Loucy (cell line): ENCODE results near the gene PCID2.

Experiments used
- H2AFZ ChIP-seq: fragments of 200-600 bp; sonication (generic); 2 replicates; pipeline ENCODE4 v1.6.0; 2016; ENCODE audit warnings: antibody characterized with exemption, mild to moderate bottlenecking, low read length, moderate library complexity
- H3F3A ChIP-seq: fragments of 200-600 bp; 2 replicates; pipeline ENCODE4 v1.6.0; 2016; ENCODE audit warnings: antibody characterized with exemption, low read depth, mild to moderate bottlenecking
- H3K27me3 ChIP-seq: fragments of 200-600 bp; sonication (generic); 2 replicates; pipeline ENCODE4 v1.6.1; 2014; ENCODE audit warnings: low read length, mild to moderate bottlenecking; ENCODE audit not compliant: insufficient read depth, poor library complexity, severe bottlenecking
- H3K36me3 ChIP-seq: fragments of 200-600 bp; sonication (generic); 2 replicates; pipeline ENCODE4 v1.6.1; 2016; ENCODE audit warnings: low read length; ENCODE audit not compliant: insufficient read depth
- H3K4me1 ChIP-seq: fragments of 200-600 bp; sonication (generic); 2 replicates; pipeline ENCODE4 v1.5.1; 2014; ENCODE audit warnings: low read length, mild to moderate bottlenecking; ENCODE audit not compliant: insufficient read depth, poor library complexity, severe bottlenecking
- H3K4me2 ChIP-seq: fragments of 200-600 bp; sonication (generic); 2 replicates; pipeline ENCODE4 v1.6.0; 2014; ENCODE audit warnings: antibody characterized with exemption, low read length, low read depth, mild to moderate bottlenecking; ENCODE audit not compliant: poor library complexity, severe bottlenecking
- H3K4me3 ChIP-seq: fragments of 200-600 bp; sonication (generic); 2 replicates; pipeline ENCODE4 v1.5.1; 2014; ENCODE audit warnings: low read length, mild to moderate bottlenecking, mixed read lengths; ENCODE audit not compliant: poor library complexity, severe bottlenecking
- H3K79me2 ChIP-seq: fragments of 200-600 bp; sonication (generic); 2 replicates; pipeline ENCODE4 v1.6.1; 2014; ENCODE audit warnings: low read length; ENCODE audit not compliant: insufficient read depth
- H3K9ac ChIP-seq: fragments of 200-600 bp; sonication (generic); 2 replicates; pipeline ENCODE4 v1.6.0; 2014; ENCODE audit warnings: mild to moderate bottlenecking, low read depth, low read length, moderate library complexity; ENCODE audit not compliant: poor library complexity, severe bottlenecking
- H3K9me2 ChIP-seq: fragments of 200-600 bp; sonication (generic); replicated peaks from 2 replicates; pipeline ENCODE4 v1.6.1; 2016; ENCODE audit warnings: low read depth, low read length, mixed read lengths
- H3K9me3 ChIP-seq: fragments of 200-600 bp; sonication (generic); 2 replicates; pipeline ENCODE4 v1.6.1; 2014; ENCODE audit warnings: mild to moderate bottlenecking, antibody characterized with exemption, low read length, low read depth; ENCODE audit not compliant: insufficient read depth
- H4K20me1 ChIP-seq: fragments of 200-600 bp; sonication (generic); 2 replicates; pipeline ENCODE4 v1.6.0; 2014; ENCODE audit warnings: antibody characterized with exemption, low read length, mild to moderate bottlenecking; ENCODE audit not compliant: insufficient read depth, poor library complexity, severe bottlenecking
- EZH2phosphoT487 ChIP-seq: fragments of 200-600 bp; IDR thresholded peaks from 2 replicates; pipeline ENCODE4 v1.6.1; 2018; ENCODE audit warnings: antibody characterized with exemption, mild to moderate bottlenecking, moderate library complexity, borderline replicate concordance
- TF ChIP-seq, protein P1 (sequence below): fragments of 200-600 bp; sonication (generic); conservative IDR thresholded peaks from 2 replicates; pipeline ENCODE4 v1.5.1; 2014; ENCODE audit warnings: mild to moderate bottlenecking, antibody characterized with exemption, low read length

Gene PCID2

DNA sequence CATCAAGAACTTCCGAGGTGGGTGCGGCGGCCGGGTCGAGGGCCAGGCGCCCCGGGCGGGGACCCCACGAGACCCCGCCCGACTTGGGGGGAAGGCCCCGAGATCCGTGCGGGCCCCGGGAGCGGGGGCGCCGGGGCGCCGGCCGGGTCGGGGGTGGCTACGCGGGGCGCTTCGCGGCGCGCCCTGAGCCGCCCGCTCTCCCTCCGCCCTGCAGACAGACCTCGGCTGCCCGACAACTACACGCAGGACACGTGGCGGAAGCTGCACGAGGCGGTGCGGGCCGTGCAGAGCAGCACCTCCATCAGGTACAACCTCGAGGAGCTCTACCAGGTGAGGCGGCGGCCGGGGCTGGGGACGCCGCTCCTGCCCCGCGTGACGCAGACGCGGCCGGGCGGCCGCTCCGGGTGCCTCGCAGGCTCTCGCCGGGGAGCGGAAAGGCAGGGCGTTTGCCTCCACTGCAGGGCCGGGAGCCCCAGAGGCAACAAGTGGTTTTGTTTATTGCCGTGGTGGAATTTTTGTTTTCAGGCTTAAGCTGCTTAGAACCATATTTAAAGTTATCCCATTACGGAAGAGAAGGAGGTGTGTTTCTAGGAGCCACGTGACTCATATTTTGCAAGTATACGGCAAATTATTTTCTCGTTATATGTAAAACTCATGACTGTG is 1.4 kb upstream of the PCID2 start:
- Histone ChIP-seq H3F3A (no peaks in the 10 kb centered on the region), H3K79me2 (peaks cover 87% of the 10 kb centered on the region), H3K4me1 (peaks cover 74% of the 10 kb centered on the region), H3K9ac (peak overlapping the region; percentile 95), H3K4me3 (peak overlapping the region; percentile 96), H3K9me3 (no peaks in the 10 kb centered on the region), H3K4me2 (peak overlapping the region; percentile 86), H3K9me2 (no peaks in the 10 kb centered on the region), H4K20me1 (peaks cover 77% of the 10 kb centered on the region), H3K27me3 (no peaks in the 10 kb centered on the region), H3K36me3 (no peaks in the 10 kb centered on the region), H2AFZ (peak overlapping the region; percentile 65; the same call in 1 of the 2 replicates)
- TF ChIP-seq, protein P1, sequence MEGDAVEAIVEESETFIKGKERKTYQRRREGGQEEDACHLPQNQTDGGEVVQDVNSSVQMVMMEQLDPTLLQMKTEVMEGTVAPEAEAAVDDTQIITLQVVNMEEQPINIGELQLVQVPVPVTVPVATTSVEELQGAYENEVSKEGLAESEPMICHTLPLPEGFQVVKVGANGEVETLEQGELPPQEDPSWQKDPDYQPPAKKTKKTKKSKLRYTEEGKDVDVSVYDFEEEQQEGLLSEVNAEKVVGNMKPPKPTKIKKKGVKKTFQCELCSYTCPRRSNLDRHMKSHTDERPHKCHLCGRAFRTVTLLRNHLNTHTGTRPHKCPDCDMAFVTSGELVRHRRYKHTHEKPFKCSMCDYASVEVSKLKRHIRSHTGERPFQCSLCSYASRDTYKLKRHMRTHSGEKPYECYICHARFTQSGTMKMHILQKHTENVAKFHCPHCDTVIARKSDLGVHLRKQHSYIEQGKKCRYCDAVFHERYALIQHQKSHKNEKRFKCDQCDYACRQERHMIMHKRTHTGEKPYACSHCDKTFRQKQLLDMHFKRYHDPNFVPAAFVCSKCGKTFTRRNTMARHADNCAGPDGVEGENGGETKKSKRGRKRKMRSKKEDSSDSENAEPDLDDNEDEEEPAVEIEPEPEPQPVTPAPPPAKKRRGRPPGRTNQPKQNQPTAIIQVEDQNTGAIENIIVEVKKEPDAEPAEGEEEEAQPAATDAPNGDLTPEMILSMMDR: no peak
- TF ChIP-seq EZH2phosphoT487: no peak

DNA sequence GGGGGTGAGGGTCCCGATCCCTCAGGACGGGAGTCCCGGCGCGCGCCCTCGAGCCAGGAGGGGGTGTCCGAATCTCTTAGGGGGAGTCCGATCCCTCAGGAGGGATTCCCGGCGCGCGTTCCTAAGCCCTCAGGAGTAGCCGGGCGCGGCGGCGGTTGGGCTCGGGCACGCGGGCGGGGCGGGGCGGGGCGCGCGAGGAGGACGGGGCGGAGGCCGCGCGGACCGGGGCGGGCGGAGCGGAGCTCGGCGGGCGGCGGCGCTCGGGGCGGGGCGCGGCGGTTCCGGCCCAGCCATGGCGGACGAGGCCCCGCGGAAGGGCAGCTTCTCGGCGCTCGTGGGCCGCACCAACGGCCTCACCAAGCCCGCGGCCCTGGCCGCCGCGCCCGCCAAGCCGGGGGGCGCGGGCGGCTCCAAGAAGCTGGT is 878 bp upstream of the PCID2 start, which contains the start of gene CUL4A:
TSS of gene CUL4A (plus strand) at position 278 of the 423 bp plus-strand sequence. CDS start at position 293, 15 bp downstream.
- H2AFZ ChIP-seq: peak within 1 kb of the TSS; percentile 98
- no peaks in the 10 kb centered on the region for H3K36me3 ChIP-seq
- no peak for TF ChIP-seq EZH2phosphoT487
- TF ChIP-seq, protein P1: no peak
- no peaks in the 10 kb centered on the region for H3K9me3 ChIP-seq
- H3K4me1 ChIP-seq: peaks cover 72% of the 10 kb centered on the region
- no peaks in the 10 kb centered on the region for H3K27me3 ChIP-seq
- peak within 1 kb of the TSS; percentile 97 for H3K4me2 ChIP-seq
- H3K9ac ChIP-seq: peak within 1 kb of the TSS; percentile 95
- H4K20me1 ChIP-seq: peaks cover 71% of the 10 kb centered on the region
- peak within 1 kb of the TSS; percentile 96 for H3K4me3 ChIP-seq
- no peaks in the 10 kb centered on the region for H3K9me2 ChIP-seq
- H3F3A ChIP-seq: no peaks in the 10 kb centered on the region
- peaks cover 87% of the 10 kb centered on the region for H3K79me2 ChIP-seq

DNA sequence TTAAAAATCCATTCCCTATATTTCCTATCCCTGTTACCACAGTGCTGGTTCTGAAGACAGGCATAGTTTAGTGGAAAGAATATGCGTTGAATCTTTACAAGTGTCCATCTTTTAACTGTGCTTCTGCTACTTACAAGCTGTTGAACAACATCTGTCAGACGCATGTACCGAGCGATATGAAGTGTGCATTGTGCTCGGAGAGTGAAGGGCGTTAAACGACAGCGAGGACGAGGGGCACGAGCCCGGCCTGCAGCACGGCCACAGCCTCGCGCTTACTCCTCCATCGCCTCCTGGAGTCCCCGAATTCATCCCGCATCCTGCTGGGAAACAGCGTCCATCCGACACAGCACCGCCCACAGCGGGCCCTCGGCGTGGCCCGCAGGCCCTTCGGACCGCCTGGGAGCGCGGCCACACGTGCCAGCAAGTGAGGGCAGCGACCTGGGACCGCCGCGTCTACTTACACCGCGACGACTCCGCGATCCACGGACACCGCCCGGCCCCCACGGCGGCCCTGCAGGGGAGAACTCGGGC is 514 bp downstream of the PCID2 start:
- peaks cover 62% of the 10 kb centered on the region for H4K20me1 ChIP-seq
- no peaks in the 10 kb centered on the region for H3K36me3 ChIP-seq
- H2AFZ ChIP-seq: peak overlapping the region; percentile 98
- peaks cover 86% of the 10 kb centered on the region for H3K79me2 ChIP-seq
- H3K9ac ChIP-seq: peak overlapping the region; percentile 95
- no peaks in the 10 kb centered on the region for H3K9me2 ChIP-seq
- H3K27me3 ChIP-seq: no peaks in the 10 kb centered on the region
- H3F3A ChIP-seq: no peaks in the 10 kb centered on the region
- H3K4me2 ChIP-seq: peak overlapping the region; percentile 97
- no peaks in the 10 kb centered on the region for H3K9me3 ChIP-seq
- TF ChIP-seq, protein P1: no peak
- TF ChIP-seq EZH2phosphoT487: no peak
- peak overlapping the region; percentile 96 for H3K4me3 ChIP-seq
- peaks cover 70% of the 10 kb centered on the region for H3K4me1 ChIP-seq
